WTC11 (cell line): ENCODE data around the gene RBL1. TPM values are rescaled to one million over a fixed set of nuclear protein-coding genes. Genes with fewer than 3 reads are reported as not detected.

Experiments used
- ATAC-seq: fragments of 200-7000 bp; cut with Tn5 transposase; 2 replicates; pipeline ENCODE4 v1.10.0; 2021; ENCODE audit warnings: mild to moderate bottlenecking, moderate library complexity
- CTCF ChIA-PET: fragments of 300-600 bp; sonication (Branson Sonifier 250); formaldehyde crosslinking; loops from one replicate; lab custom pipeline; 2021; ENCODE audit warnings: antibody characterized with exemption; lab: Charles Lee
- POLR2A ChIA-PET: fragments of 350-600 bp; sonication (Branson Sonifier 250); formaldehyde crosslinking; loops from one replicate; lab custom pipeline; 2021; ENCODE audit warnings: antibody characterized with exemption; lab: Charles Lee
- DNase-seq: peaks from one replicate; pipeline ENCODE4 v3.0.0; 2021; ENCODE audit warnings: low spot score
- H3K27ac Mint-ChIP-seq: 2 replicates; pipeline ENCODE4 v1.8.0; 2021; ENCODE audit warnings: mixed read lengths
- H3K27me3 Mint-ChIP-seq: 2 replicates; pipeline ENCODE4 v1.8.0; 2021; ENCODE audit warnings: low read depth, mild to moderate bottlenecking, moderate library complexity, mixed read lengths
- H3K36me3 Mint-ChIP-seq: 2 replicates; pipeline ENCODE4 v1.8.0; 2021; ENCODE audit warnings: mixed read lengths
- H3K4me1 Mint-ChIP-seq: 2 replicates; pipeline ENCODE4 v1.8.0; 2022; ENCODE audit warnings: mixed read lengths
- H3K4me3 Mint-ChIP-seq: 2 replicates; pipeline ENCODE4 v1.8.0; 2021; ENCODE audit warnings: mild to moderate bottlenecking, moderate library complexity, mixed read lengths
- H3K9me3 Mint-ChIP-seq: 2 replicates; pipeline ENCODE4 v1.8.0; 2021; ENCODE audit warnings: mixed read lengths
- CREM ChIP-seq: sonication (generic); formaldehyde crosslinking; IDR thresholded peaks from 2 replicates; pipeline ENCODE4 v1.8.1; 2022; ENCODE audit warnings: mild to moderate bottlenecking, missing genetic modification reagents, moderate library complexity
- GRHL2 ChIP-seq: fragments of 250-450 bp; sonication (Bioruptor Pico); IDR thresholded peaks from 2 replicates; pipeline ENCODE4 v1.8.0; 2022; ENCODE audit warnings: mild to moderate bottlenecking, moderate library complexity; ENCODE audit not compliant: insufficient replicate concordance, severe bottlenecking
- JAZF1 ChIP-seq: fragments of 250-450 bp; sonication (Bioruptor Pico); IDR thresholded peaks from 2 replicates; pipeline ENCODE4 v1.9.0; 2021; ENCODE audit warnings: moderate library complexity, mild to moderate bottlenecking, inconsistent platforms
- MXD4 ChIP-seq: fragments of 250-450 bp; sonication (Bioruptor Pico); IDR thresholded peaks from 2 replicates; pipeline ENCODE4 v1.8.0; 2021; ENCODE audit warnings: mild to moderate bottlenecking, moderate library complexity, borderline replicate concordance
- NR2C2 ChIP-seq: sonication (generic); formaldehyde crosslinking; IDR thresholded peaks from 2 replicates; pipeline ENCODE4 v1.8.0; 2022; ENCODE audit warnings: mild to moderate bottlenecking, missing genetic modification reagents
- OVOL2 ChIP-seq: fragments of 250-450 bp; sonication (Bioruptor Pico); IDR thresholded peaks from 2 replicates; pipeline ENCODE4 v1.9.0; 2021; ENCODE audit warnings: mild to moderate bottlenecking, borderline replicate concordance
- RORB ChIP-seq: fragments of 250-450 bp; sonication (Bioruptor Pico); IDR thresholded peaks from 2 replicates; pipeline ENCODE4 v1.9.0; 2021; ENCODE audit warnings: mild to moderate bottlenecking
- TP53 ChIP-seq: sonication (generic); formaldehyde crosslinking; IDR thresholded peaks from 2 replicates; pipeline ENCODE4 v1.8.1; 2023; ENCODE audit warnings: mild to moderate bottlenecking, missing genetic modification reagents
- ZBTB21 ChIP-seq: sonication (generic); formaldehyde crosslinking; IDR thresholded peaks from 2 replicates; pipeline ENCODE4 v1.8.1; 2023; ENCODE audit warnings: mild to moderate bottlenecking, missing genetic modification reagents, borderline replicate concordance
- ZNF138 ChIP-seq: sonication (generic); formaldehyde crosslinking; conservative IDR thresholded peaks from 2 replicates; pipeline ENCODE4 v1.8.1; 2022; ENCODE audit warnings: mild to moderate bottlenecking, moderate library complexity, missing genetic modification reagents
- ZNF423 ChIP-seq: fragments of 250-450 bp; sonication (Bioruptor Pico); IDR thresholded peaks from 2 replicates; pipeline ENCODE4 v2.1.2; 2022; ENCODE audit warnings: mild to moderate bottlenecking, moderate library complexity
- ZNF512 ChIP-seq: sonication (generic); formaldehyde crosslinking; IDR thresholded peaks from 2 replicates; pipeline ENCODE4 v1.8.1; 2022; ENCODE audit warnings: missing genetic modification reagents, borderline replicate concordance
- total RNA-seq: library from RNA; stranded (reverse); gene quantifications from 3 replicates; pipeline ENCODE4 v1.2.3, GENCODE V29; 2021
- TF ChIP-seq, protein P1 (sequence below): sonication (generic); formaldehyde crosslinking; IDR thresholded peaks from 2 replicates; pipeline ENCODE4 v1.8.0; 2023; ENCODE audit warnings: missing genetic modification reagents, mild to moderate bottlenecking, borderline replicate concordance
- TF ChIP-seq, protein P2 (sequence below): fragments of 250-450 bp; sonication (Bioruptor Pico); IDR thresholded peaks from 2 replicates; pipeline ENCODE4 v1.9.0; 2021; ENCODE audit warnings: moderate library complexity, mild to moderate bottlenecking, inconsistent platforms, borderline replicate concordance
- TF ChIP-seq, protein P3 (sequence below): sonication (generic); formaldehyde crosslinking; conservative IDR thresholded peaks from 2 replicates; pipeline ENCODE4 v1.8.1; 2023; ENCODE audit warnings: mild to moderate bottlenecking, low read depth, missing genetic modification reagents, moderate library complexity
- TF ChIP-seq, protein P4 (sequence below): fragments of 250-450 bp; sonication (Bioruptor Pico); IDR thresholded peaks from 2 replicates; pipeline ENCODE4 v2.1.2; 2022; ENCODE audit warnings: mild to moderate bottlenecking, moderate library complexity
- TF ChIP-seq, protein P5 (sequence below): sonication (generic); formaldehyde crosslinking; IDR thresholded peaks from 2 replicates; pipeline ENCODE4 v1.8.1; 2022; ENCODE audit warnings: mild to moderate bottlenecking, moderate library complexity, missing genetic modification reagents
- TF ChIP-seq, protein P6 (sequence below): fragments of 250-450 bp; sonication (Bioruptor Pico); IDR thresholded peaks from 2 replicates; pipeline ENCODE4 v1.9.0; 2021; ENCODE audit warnings: mild to moderate bottlenecking, borderline replicate concordance

The RBL1 gene
- total RNA-seq, 1 experiment from 2014 or later = 11.1 TPM

DNA sequence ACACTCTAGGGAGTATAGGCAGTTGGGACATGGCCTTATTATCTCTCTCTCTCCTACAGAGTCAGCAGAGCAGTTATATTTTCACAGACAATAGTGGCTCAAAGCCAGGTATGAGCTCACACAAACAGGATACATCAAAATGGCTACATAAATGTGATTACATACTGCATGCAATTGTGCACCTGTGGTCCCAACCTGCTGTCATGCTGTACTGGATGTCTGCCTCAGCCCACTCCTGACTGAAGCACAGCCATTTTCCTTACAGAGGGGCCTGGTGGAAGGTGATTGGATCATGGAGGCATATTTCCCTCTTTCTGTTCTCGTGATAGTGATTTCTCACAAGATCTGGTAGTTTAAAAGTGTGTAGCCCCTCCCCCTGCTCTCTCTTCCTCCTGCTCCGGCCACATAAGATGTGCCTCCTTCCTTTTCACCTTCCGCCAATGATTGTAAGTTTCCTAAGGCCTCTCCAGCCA is 107.3 kb downstream of the RBL1 start:
- Mint-ChIP-seq H3K9me3 (peaks cover 9% of the 10 kb centered on the region), H3K4me3 (no peak overlapping the region), H3K4me1 (peaks cover 10% of the 10 kb centered on the region), H3K27ac (no peak overlapping the region), H3K27me3 (no peaks in the 10 kb centered on the region), H3K36me3 (peaks cover 11% of the 10 kb centered on the region)
- DNase-seq = no peak
- CTCF ChIA-PET = no interaction called here
- TF ChIP-seq, protein P1, sequence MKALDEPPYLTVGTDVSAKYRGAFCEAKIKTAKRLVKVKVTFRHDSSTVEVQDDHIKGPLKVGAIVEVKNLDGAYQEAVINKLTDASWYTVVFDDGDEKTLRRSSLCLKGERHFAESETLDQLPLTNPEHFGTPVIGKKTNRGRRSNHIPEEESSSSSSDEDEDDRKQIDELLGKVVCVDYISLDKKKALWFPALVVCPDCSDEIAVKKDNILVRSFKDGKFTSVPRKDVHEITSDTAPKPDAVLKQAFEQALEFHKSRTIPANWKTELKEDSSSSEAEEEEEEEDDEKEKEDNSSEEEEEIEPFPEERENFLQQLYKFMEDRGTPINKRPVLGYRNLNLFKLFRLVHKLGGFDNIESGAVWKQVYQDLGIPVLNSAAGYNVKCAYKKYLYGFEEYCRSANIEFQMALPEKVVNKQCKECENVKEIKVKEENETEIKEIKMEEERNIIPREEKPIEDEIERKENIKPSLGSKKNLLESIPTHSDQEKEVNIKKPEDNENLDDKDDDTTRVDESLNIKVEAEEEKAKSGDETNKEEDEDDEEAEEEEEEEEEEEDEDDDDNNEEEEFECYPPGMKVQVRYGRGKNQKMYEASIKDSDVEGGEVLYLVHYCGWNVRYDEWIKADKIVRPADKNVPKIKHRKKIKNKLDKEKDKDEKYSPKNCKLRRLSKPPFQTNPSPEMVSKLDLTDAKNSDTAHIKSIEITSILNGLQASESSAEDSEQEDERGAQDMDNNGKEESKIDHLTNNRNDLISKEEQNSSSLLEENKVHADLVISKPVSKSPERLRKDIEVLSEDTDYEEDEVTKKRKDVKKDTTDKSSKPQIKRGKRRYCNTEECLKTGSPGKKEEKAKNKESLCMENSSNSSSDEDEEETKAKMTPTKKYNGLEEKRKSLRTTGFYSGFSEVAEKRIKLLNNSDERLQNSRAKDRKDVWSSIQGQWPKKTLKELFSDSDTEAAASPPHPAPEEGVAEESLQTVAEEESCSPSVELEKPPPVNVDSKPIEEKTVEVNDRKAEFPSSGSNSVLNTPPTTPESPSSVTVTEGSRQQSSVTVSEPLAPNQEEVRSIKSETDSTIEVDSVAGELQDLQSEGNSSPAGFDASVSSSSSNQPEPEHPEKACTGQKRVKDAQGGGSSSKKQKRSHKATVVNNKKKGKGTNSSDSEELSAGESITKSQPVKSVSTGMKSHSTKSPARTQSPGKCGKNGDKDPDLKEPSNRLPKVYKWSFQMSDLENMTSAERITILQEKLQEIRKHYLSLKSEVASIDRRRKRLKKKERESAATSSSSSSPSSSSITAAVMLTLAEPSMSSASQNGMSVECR (CRISPR knock-in tag) = no peak
- TF ChIP-seq ZNF423 (CRISPR knock-in tag) (no peak), MXD4 (CRISPR knock-in tag) (no peak), ZNF512 (CRISPR knock-in tag) (no peak), CREM (CRISPR knock-in tag) (no peak), OVOL2 (CRISPR knock-in tag) (no peak), RORB (CRISPR knock-in tag) (no peak), ZBTB21 (CRISPR knock-in tag) (no peak), JAZF1 (CRISPR knock-in tag) (no peak), ZNF138 (no peak), GRHL2 (CRISPR knock-in tag) (no peak), NR2C2 (CRISPR knock-in tag) (no peak), TP53 (no peak)
- TF ChIP-seq, protein P2, sequence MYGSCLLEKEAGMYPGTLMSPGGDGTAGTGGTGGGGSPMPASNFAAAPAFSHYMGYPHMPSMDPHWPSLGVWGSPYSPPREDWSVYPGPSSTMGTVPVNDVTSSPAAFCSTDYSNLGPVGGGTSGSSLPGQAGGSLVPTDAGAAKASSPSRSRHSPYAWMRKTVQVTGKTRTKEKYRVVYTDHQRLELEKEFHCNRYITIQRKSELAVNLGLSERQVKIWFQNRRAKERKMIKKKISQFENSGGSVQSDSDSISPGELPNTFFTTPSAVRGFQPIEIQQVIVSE = no peak
- TF ChIP-seq, protein P3, sequence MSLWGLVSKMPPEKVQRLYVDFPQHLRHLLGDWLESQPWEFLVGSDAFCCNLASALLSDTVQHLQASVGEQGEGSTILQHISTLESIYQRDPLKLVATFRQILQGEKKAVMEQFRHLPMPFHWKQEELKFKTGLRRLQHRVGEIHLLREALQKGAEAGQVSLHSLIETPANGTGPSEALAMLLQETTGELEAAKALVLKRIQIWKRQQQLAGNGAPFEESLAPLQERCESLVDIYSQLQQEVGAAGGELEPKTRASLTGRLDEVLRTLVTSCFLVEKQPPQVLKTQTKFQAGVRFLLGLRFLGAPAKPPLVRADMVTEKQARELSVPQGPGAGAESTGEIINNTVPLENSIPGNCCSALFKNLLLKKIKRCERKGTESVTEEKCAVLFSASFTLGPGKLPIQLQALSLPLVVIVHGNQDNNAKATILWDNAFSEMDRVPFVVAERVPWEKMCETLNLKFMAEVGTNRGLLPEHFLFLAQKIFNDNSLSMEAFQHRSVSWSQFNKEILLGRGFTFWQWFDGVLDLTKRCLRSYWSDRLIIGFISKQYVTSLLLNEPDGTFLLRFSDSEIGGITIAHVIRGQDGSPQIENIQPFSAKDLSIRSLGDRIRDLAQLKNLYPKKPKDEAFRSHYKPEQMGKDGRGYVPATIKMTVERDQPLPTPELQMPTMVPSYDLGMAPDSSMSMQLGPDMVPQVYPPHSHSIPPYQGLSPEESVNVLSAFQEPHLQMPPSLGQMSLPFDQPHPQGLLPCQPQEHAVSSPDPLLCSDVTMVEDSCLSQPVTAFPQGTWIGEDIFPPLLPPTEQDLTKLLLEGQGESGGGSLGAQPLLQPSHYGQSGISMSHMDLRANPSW = no peak
- TF ChIP-seq, protein P4, sequence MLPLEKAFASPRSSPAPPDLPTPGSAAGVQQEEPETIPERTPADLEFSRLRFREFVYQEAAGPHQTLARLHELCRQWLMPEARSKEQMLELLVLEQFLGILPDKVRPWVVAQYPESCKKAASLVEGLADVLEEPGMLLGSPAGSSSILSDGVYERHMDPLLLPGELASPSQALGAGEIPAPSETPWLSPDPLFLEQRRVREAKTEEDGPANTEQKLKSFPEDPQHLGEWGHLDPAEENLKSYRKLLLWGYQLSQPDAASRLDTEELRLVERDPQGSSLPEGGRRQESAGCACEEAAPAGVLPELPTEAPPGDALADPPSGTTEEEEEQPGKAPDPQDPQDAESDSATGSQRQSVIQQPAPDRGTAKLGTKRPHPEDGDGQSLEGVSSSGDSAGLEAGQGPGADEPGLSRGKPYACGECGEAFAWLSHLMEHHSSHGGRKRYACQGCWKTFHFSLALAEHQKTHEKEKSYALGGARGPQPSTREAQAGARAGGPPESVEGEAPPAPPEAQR (CRISPR knock-in tag) = no peak
- TF ChIP-seq, protein P5, sequence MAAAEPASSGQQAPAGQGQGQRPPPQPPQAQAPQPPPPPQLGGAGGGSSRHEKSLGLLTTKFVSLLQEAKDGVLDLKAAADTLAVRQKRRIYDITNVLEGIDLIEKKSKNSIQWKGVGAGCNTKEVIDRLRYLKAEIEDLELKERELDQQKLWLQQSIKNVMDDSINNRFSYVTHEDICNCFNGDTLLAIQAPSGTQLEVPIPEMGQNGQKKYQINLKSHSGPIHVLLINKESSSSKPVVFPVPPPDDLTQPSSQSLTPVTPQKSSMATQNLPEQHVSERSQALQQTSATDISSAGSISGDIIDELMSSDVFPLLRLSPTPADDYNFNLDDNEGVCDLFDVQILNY (CRISPR knock-in tag) = no peak
- TF ChIP-seq, protein P6, sequence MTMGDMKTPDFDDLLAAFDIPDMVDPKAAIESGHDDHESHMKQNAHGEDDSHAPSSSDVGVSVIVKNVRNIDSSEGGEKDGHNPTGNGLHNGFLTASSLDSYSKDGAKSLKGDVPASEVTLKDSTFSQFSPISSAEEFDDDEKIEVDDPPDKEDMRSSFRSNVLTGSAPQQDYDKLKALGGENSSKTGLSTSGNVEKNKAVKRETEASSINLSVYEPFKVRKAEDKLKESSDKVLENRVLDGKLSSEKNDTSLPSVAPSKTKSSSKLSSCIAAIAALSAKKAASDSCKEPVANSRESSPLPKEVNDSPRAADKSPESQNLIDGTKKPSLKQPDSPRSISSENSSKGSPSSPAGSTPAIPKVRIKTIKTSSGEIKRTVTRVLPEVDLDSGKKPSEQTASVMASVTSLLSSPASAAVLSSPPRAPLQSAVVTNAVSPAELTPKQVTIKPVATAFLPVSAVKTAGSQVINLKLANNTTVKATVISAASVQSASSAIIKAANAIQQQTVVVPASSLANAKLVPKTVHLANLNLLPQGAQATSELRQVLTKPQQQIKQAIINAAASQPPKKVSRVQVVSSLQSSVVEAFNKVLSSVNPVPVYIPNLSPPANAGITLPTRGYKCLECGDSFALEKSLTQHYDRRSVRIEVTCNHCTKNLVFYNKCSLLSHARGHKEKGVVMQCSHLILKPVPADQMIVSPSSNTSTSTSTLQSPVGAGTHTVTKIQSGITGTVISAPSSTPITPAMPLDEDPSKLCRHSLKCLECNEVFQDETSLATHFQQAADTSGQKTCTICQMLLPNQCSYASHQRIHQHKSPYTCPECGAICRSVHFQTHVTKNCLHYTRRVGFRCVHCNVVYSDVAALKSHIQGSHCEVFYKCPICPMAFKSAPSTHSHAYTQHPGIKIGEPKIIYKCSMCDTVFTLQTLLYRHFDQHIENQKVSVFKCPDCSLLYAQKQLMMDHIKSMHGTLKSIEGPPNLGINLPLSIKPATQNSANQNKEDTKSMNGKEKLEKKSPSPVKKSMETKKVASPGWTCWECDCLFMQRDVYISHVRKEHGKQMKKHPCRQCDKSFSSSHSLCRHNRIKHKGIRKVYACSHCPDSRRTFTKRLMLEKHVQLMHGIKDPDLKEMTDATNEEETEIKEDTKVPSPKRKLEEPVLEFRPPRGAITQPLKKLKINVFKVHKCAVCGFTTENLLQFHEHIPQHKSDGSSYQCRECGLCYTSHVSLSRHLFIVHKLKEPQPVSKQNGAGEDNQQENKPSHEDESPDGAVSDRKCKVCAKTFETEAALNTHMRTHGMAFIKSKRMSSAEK = no peak
- POLR2A ChIA-PET = no interaction called here
- no peak for ATAC-seq
